HepG2 (cell line): Measurements from ENCODE around the gene COL9A3. TPM values are rescaled to one million over a fixed set of nuclear protein-coding genes. Genes with fewer than 3 reads are reported as not detected.

Experiments used
- CREM ChIP-seq, 2 experiments: sonication (generic) in 1 of 2; formaldehyde crosslinking in 1 of 2; IDR thresholded peaks; 2 replicates each; pipeline versions ENCODE4 v1.4.0 to v1.6.1; 2016 to 2020; ENCODE audit warnings: antibody characterized with exemption in 1 of 2, mild to moderate bottlenecking in 1 of 2, missing genetic modification reagents in 1 of 2
- NCOA2 ChIP-seq: sonication (generic); formaldehyde crosslinking; IDR thresholded peaks from 2 replicates; pipeline ENCODE4 v1.8.0; 2022; ENCODE audit warnings: inconsistent platforms
- NR3C1 ChIP-seq: sonication (generic); formaldehyde crosslinking; IDR thresholded peaks from 2 replicates; pipeline ENCODE4 v1.4.0; 2020; ENCODE audit warnings: missing genetic modification reagents
- SRSF9 ChIP-seq: fragments of 200-400 bp; formaldehyde crosslinking; IDR thresholded peaks from 2 replicates; pipeline ENCODE4 v1.6.1; 2018; ENCODE audit warnings: borderline replicate concordance, mild to moderate bottlenecking, low read depth, low read length; ENCODE audit not compliant: insufficient read depth, poor library complexity, severe bottlenecking
- THAP11 ChIP-seq: IDR thresholded peaks from 2 replicates; pipeline ENCODE4 v1.6.1; 2016; ENCODE audit warnings: missing biosample characterization, missing genetic modification reagents
- TOE1 ChIP-seq: sonication (generic); formaldehyde crosslinking; IDR thresholded peaks from 2 replicates; pipeline ENCODE4 v1.4.0; 2020; ENCODE audit warnings: mild to moderate bottlenecking, missing genetic modification reagents
- ZNF251 ChIP-seq: sonication (generic); formaldehyde crosslinking; IDR thresholded peaks from 2 replicates; pipeline ENCODE4 v1.9.0; 2021; ENCODE audit warnings: mild to moderate bottlenecking, missing genetic modification reagents
- ZNF709 ChIP-seq: sonication (generic); formaldehyde crosslinking; IDR thresholded peaks from 2 replicates; pipeline ENCODE4 v1.5.0; 2020; ENCODE audit warnings: mild to moderate bottlenecking, missing genetic modification reagents
- ZNF747 ChIP-seq: sonication (generic); formaldehyde crosslinking; IDR thresholded peaks from 2 replicates; pipeline ENCODE4 v1.8.1; 2023; ENCODE audit warnings: missing genetic modification reagents, mild to moderate bottlenecking, borderline replicate concordance
- ZNF766 ChIP-seq: sonication (generic); formaldehyde crosslinking; IDR thresholded peaks from 2 replicates; pipeline ENCODE4 v1.5.0; 2020; ENCODE audit warnings: missing genetic modification reagents, borderline replicate concordance
- polyA plus RNA-seq, 8 experiments: library from polyadenylated mRNA; depleted of rRNA in 3 of 8; stranded (reverse) in 7 of 8; unstranded in 1 of 8; fragments of >200 nt; fragmentation: Illumina TruSeq in 4 of 8; extraction: Trizol in 4 of 8; gene quantifications; 2 replicates each; pipeline versions ENCODE4 v1.2.1 to v1.2.3, GENCODE V29; 2011 to 2016; ENCODE audit warnings: low read depth in 4 of 8, missing spikeins in 1 of 8, mixed read lengths in 1 of 8; ENCODE audit not compliant: insufficient read depth in 1 of 8
- total RNA-seq, 5 experiments: library from RNA; depleted of rRNA; stranded (reverse); fragments of >200 nt; fragmentation: Illumina TruSeq; extraction: Trizol; gene quantifications; 2 replicates each; pipeline ENCODE4 v1.2.3, GENCODE V29; 2016; ENCODE audit warnings: low read depth in 1 of 5
- TF ChIP-seq, protein P1 (sequence below): sonication (generic); formaldehyde crosslinking; IDR thresholded peaks from 2 replicates; pipeline ENCODE4 v1.5.1; 2020; ENCODE audit warnings: missing genetic modification reagents, mild to moderate bottlenecking, borderline replicate concordance
- TF ChIP-seq, protein P2 (sequence below): sonication (generic); formaldehyde crosslinking; conservative IDR thresholded peaks from 2 replicates; pipeline ENCODE4 v1.4.0; 2020; ENCODE audit warnings: missing genetic modification reagents
- TF ChIP-seq, protein P3 (sequence below): sonication (generic); formaldehyde crosslinking; IDR thresholded peaks from 2 replicates; pipeline ENCODE4 v1.8.1; 2023; ENCODE audit warnings: mild to moderate bottlenecking, missing genetic modification reagents, borderline replicate concordance
- TF ChIP-seq, protein P4 (sequence below): sonication (generic); formaldehyde crosslinking; IDR thresholded peaks from one replicate; pipeline ENCODE4 v1.5.1; 2020; ENCODE audit warnings: mild to moderate bottlenecking, missing genetic modification reagents; ENCODE audit errors: not compliant biosample characterization
- TF ChIP-seq, protein P5 (sequence below): sonication (generic); formaldehyde crosslinking; IDR thresholded peaks from 2 replicates; pipeline ENCODE4 v1.8.0; 2022; ENCODE audit warnings: mild to moderate bottlenecking, missing genetic modification reagents, moderate library complexity

The COL9A3 gene
- total and polyA plus RNA-seq, 2 of the 13 experiments (the other 11 are each of a cell fraction or from before 2014, with no cell fraction given), result 155 to 204 TPM

DNA sequence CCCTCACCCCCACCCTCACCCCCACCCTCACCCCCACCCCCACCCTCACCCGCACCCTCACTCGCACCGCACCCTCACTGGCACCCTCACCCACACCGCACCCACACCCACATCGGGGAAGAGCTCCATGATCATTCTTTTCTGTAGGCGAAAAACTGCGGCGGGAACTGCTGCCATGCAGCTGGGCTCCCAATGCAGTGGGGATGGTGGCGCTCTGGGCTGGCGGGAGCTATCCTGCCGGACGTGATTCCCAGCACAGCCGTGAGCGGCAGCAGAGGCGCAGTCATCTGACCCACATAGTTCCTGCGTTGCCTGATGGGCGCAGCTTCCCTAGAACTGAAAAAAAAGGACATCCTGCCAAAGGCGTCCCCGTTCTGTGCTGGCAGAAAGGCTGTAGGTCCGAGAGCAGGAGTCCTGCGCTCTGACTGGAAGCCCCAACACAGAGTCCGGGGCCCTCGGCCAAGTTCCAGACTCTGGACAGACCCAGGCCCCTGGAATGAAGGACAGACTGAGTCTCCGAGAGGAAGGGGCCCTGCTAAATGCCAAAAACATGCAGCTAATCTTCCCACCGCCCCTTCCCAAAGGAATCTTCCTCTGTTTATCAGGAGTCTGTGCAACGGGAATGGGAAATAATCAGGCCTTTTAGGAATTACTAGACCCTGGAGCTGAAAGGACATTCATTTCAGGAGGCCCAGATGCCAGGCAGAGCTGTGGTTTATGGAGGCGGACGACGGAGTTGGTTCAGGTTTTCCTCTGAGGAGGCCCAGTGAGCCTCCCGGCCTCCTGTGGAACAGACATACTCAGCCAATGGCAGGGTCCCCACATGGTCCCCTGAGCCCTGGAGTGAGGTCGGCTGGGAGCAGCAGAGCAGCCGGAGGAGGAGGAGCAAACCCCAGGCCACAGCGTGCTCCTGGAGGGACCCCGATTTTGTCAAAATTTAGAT lies 58.8 kb downstream of the COL9A3 start (continued):
- TF ChIP-seq, protein P1, sequence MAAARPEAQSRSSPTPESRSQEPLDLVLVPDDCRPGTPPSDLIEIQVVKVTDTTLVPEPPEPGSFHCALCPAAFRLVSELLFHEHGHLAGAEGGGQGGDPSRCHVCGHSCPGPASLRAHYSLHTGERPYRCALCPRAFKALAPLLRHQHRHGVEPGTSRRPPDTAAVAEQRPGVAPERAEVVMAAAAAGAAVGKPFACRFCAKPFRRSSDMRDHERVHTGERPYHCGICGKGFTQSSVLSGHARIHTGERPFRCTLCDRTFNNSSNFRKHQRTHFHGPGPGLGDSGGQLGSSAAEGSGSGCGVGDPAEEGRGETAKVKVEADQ (CRISPR knock-in tag), result no peak
- TF ChIP-seq ZNF709 (CRISPR knock-in tag) (no peak), THAP11 (peak; percentile 57), TOE1 (CRISPR knock-in tag) (no peak), ZNF747 (no peak), NR3C1 (CRISPR knock-in tag) (no peak), NCOA2 (CRISPR knock-in tag) (peak; percentile 41; the same call in 1 of the 2 replicates), SRSF9 (no peak), ZNF766 (CRISPR knock-in tag) (no peak), ZNF251 (CRISPR knock-in tag) (peak; percentile 18; the same call in 1 of the 2 replicates), CREM (IDR thresholded peaks at IDR 0.05) (no peak), CREM (CRISPR knock-in tag; IDR thresholded peaks at IDR 0.05) (no peak)
- TF ChIP-seq, protein P2, sequence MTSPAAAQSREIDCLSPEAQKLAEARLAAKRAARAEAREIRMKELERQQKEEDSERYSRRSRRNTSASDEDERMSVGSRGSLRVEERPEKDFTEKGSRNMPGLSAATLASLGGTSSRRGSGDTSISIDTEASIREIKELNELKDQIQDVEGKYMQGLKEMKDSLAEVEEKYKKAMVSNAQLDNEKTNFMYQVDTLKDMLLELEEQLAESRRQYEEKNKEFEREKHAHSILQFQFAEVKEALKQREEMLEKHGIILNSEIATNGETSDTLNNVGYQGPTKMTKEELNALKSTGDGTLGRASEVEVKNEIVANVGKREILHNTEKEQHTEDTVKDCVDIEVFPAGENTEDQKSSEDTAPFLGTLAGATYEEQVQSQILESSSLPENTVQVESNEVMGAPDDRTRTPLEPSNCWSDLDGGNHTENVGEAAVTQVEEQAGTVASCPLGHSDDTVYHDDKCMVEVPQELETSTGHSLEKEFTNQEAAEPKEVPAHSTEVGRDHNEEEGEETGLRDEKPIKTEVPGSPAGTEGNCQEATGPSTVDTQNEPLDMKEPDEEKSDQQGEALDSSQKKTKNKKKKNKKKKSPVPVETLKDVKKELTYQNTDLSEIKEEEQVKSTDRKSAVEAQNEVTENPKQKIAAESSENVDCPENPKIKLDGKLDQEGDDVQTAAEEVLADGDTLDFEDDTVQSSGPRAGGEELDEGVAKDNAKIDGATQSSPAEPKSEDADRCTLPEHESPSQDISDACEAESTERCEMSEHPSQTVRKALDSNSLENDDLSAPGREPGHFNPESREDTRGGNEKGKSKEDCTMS (CRISPR knock-in tag), result no peak
- TF ChIP-seq, protein P3, sequence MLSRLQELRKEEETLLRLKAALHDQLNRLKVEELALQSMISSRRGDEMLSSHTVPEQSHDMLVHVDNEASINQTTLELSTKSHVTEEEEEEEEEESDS (CRISPR knock-in tag), result no peak
- TF ChIP-seq, protein P4, sequence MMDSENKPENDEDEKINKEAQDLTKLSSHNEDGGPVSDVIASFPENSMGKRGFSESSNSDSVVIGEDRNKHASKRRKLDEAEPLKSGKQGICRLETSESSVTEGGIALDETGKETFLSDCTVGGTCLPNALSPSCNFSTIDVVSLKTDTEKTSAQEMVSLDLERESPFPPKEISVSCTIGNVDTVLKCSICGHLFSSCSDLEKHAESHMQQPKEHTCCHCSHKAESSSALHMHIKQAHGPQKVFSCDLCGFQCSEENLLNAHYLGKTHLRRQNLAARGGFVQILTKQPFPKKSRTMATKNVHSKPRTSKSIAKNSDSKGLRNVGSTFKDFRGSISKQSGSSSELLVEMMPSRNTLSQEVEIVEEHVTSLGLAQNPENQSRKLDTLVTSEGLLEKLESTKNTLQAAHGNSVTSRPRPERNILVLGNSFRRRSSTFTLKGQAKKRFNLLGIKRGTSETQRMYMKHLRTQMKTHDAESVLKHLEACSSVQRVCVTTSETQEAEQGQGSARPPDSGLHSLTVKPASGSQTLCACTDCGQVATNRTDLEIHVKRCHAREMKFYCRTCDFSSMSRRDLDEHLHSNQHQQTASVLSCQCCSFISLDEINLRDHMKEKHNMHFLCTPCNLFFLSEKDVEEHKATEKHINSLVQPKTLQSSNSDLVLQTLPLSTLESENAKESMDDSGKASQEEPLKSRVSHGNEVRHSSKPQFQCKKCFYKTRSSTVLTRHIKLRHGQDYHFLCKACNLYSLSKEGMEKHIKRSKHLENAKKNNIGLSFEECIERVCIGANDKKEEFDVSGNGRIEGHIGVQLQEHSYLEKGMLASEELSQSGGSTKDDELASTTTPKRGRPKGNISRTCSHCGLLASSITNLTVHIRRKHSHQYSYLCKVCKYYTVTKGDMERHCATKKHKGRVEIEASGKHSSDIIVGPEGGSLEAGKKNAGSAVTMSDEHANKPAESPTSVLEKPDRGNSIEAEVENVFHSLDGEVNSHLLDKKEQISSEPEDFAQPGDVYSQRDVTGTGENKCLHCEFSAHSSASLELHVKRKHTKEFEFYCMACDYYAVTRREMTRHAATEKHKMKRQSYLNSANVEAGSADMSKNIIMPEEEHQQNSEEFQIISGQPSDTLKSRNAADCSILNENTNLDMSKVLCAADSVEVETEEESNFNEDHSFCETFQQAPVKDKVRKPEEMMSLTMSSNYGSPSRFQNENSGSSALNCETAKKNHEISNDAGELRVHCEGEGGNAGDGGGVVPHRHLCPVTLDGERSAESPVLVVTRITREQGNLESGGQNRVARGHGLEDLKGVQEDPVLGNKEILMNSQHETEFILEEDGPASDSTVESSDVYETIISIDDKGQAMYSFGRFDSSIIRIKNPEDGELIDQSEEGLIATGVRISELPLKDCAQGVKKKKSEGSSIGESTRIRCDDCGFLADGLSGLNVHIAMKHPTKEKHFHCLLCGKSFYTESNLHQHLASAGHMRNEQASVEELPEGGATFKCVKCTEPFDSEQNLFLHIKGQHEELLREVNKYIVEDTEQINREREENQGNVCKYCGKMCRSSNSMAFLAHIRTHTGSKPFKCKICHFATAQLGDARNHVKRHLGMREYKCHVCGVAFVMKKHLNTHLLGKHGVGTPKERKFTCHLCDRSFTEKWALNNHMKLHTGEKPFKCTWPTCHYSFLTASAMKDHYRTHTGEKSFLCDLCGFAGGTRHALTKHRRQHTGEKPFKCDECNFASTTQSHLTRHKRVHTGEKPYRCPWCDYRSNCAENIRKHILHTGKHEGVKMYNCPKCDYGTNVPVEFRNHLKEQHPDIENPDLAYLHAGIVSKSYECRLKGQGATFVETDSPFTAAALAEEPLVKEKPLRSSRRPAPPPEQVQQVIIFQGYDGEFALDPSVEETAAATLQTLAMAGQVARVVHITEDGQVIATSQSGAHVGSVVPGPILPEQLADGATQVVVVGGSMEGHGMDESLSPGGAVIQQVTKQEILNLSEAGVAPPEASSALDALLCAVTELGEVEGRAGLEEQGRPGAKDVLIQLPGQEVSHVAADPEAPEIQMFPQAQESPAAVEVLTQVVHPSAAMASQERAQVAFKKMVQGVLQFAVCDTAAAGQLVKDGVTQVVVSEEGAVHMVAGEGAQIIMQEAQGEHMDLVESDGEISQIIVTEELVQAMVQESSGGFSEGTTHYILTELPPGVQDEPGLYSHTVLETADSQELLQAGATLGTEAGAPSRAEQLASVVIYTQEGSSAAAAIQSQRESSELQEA, result peak; percentile 15
- TF ChIP-seq, protein P5, sequence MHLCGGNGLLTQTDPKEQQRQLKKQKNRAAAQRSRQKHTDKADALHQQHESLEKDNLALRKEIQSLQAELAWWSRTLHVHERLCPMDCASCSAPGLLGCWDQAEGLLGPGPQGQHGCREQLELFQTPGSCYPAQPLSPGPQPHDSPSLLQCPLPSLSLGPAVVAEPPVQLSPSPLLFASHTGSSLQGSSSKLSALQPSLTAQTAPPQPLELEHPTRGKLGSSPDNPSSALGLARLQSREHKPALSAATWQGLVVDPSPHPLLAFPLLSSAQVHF, result no peak
